HCT116 (cell line): Measurements from ENCODE around the gene TFF2. TPM values are rescaled to one million over a fixed set of nuclear protein-coding genes. Genes with fewer than 3 reads are reported as not detected.

Source experiments
- ATAC-seq: fragments of 200-7000 bp; cut with Tn5 transposase; 2 replicates; pipeline ENCODE4 v1.9.1; 2020; ENCODE audit warnings: mild to moderate bottlenecking, moderate library complexity
- BruUV-seq: library from RNA; stranded (reverse); fragments of 400-500 nt; replicated peaks from 2 replicates; lab custom pipeline; 2021; lab: Mats Ljungman, UMichigan
- CTCF ChIA-PET: fragments of 300-600 bp; sonication (Branson Sonifier 250); formaldehyde crosslinking; loops from one replicate; lab custom pipeline; 2021; ENCODE audit warnings: antibody characterized with exemption; lab: Charles Lee
- POLR2A ChIA-PET: fragments of 300-600, 350-600 bp; sonication (Branson Sonifier 250); formaldehyde crosslinking; loops from one replicate; lab custom pipeline; 2021; ENCODE audit warnings: antibody characterized with exemption; lab: Charles Lee
- RAD21 ChIA-PET, 2 experiments: fragments of 300-600 bp; sonication (Branson Sonifier 250); formaldehyde crosslinking; loops; one replicate each; lab custom pipeline; 2023; ENCODE audit warnings: low total read pairs in 2 of 2; ENCODE audit not compliant: uncharacterized antibody in 2 of 2, unreplicated experiment in 2 of 2, low non-redundant PET in 1 of 2; lab: Charles Lee
- DNase-seq: peaks from one replicate; pipeline ENCODE4 v3.0.0-alpha.2; 2010; ENCODE audit warnings: low read depth, low spot score
- H2AFZ ChIP-seq: fragments of 200-600 bp; shearing (Covaris generic), sonication (generic); 2 replicates; pipeline ENCODE4 v1.6.1; 2017; ENCODE audit warnings: low read depth, mixed run types, mixed read lengths, antibody characterized with exemption, low read length; ENCODE audit not compliant: poor library complexity, severe bottlenecking
- H3K27ac ChIP-seq: 2 replicates; pipeline ENCODE4 v1.5.1; 2012; ENCODE audit warnings: low read depth, low read length
- H3K27me3 ChIP-seq: fragments of 200-600 bp; sonication (generic); 2 replicates; pipeline ENCODE4 v1.6.1; 2016; ENCODE audit warnings: mixed run types, low read length, mixed read lengths; ENCODE audit not compliant: insufficient read depth
- H3K36me3 ChIP-seq, 2 experiments: fragments of 200-500 bp in 1 of 2; fragments of 200-600 bp in 1 of 2; sonication (Bioruptor generic) in 1 of 2; sonication (generic) in 1 of 2; 2 replicates each; pipeline versions ENCODE4 v1.5.1 to v1.6.1; 2014 to 2016; ENCODE audit warnings: low read length in 2 of 2, inconsistent platforms in 1 of 2, mixed read lengths in 1 of 2, mixed run types in 1 of 2; ENCODE audit not compliant: insufficient read depth in 2 of 2, control insufficient read depth in 1 of 2
- H3K4me1 ChIP-seq, 2 experiments: fragments of 200-600 bp in 1 of 2; sonication (generic) in 1 of 2; 2 replicates each; pipeline versions ENCODE4 v1.5.1 to v1.6.1; 2012 to 2017; ENCODE audit warnings: low read length in 2 of 2, inconsistent platforms in 1 of 2, mild to moderate bottlenecking in 1 of 2, mixed read lengths in 1 of 2, mixed run types in 1 of 2, moderate library complexity in 1 of 2; ENCODE audit not compliant: insufficient read depth in 2 of 2, control insufficient read depth in 1 of 2
- H3K4me2 ChIP-seq: fragments of 200-600 bp; sonication (generic); 2 replicates; pipeline ENCODE4 v1.6.1; 2017; ENCODE audit warnings: mixed run types, low read length, mixed read lengths
- H3K4me3 ChIP-seq, 2 experiments: fragments of 200-600 bp in 1 of 2; sonication (generic) in 1 of 2; replicated peaks in 1 of 2; 2 replicates each; pipeline ENCODE4 v1.5.1; 2011 to 2016; ENCODE audit warnings: low read length in 2 of 2, control low read depth in 1 of 2, low read depth in 1 of 2, mild to moderate bottlenecking in 1 of 2, mixed read lengths in 1 of 2, mixed run types in 1 of 2
- H3K79me2 ChIP-seq: fragments of 200-600 bp; sonication (generic); 2 replicates; pipeline ENCODE4 v1.6.1; 2017; ENCODE audit warnings: mild to moderate bottlenecking, mixed run types, low read length, moderate library complexity, mixed read lengths; ENCODE audit not compliant: insufficient read depth
- H3K9ac ChIP-seq: fragments of 200-600 bp; sonication (generic); 2 replicates; pipeline ENCODE4 v1.6.1; 2016; ENCODE audit warnings: low read length, mixed read lengths
- H3K9me2 ChIP-seq: fragments of 200-600 bp; sonication (generic), shearing (Covaris generic); 2 replicates; pipeline ENCODE4 v1.6.1; 2017; ENCODE audit warnings: mixed run types, mild to moderate bottlenecking, moderate library complexity; ENCODE audit not compliant: insufficient read depth
- H3K9me3 ChIP-seq, 2 experiments: fragments of 200-500 bp in 1 of 2; fragments of 200-600 bp in 1 of 2; sonication (Bioruptor generic) in 1 of 2; sonication (generic) in 1 of 2; 2 replicates each; pipeline ENCODE4 v1.6.1; 2014 to 2017; ENCODE audit warnings: low read length in 2 of 2, mixed read lengths in 2 of 2, inconsistent platforms in 1 of 2, low read depth in 1 of 2, mild to moderate bottlenecking in 1 of 2, mixed run types in 1 of 2, moderate library complexity in 1 of 2; ENCODE audit not compliant: control insufficient read depth in 1 of 2, insufficient read depth in 1 of 2
- H4K20me1 ChIP-seq: fragments of 200-600 bp; sonication (generic), shearing (Covaris generic); 2 replicates; pipeline ENCODE4 v1.6.1; 2017; ENCODE audit warnings: mixed run types, mild to moderate bottlenecking, moderate library complexity; ENCODE audit not compliant: insufficient read depth
- CTCF ChIP-seq, 3 experiments: fragments of 200-600 bp in 1 of 3; sonication (generic) in 1 of 3; IDR thresholded peaks in 2 of 3; conservative IDR thresholded peaks in 1 of 3; 2 replicates each; pipeline ENCODE4 v1.5.1; 2012 to 2017; ENCODE audit warnings: low read depth in 2 of 3, low read length in 2 of 3, antibody characterized with exemption in 1 of 3, borderline replicate concordance in 1 of 3, control low read depth in 1 of 3, mild to moderate bottlenecking in 1 of 3, mixed read lengths in 1 of 3, mixed run types in 1 of 3, moderate library complexity in 1 of 3; ENCODE audit not compliant: insufficient read depth in 1 of 3
- FOSL1 ChIP-seq: IDR thresholded peaks from 2 replicates; pipeline ENCODE4 v1.6.1; 2012; ENCODE audit warnings: low read depth
- POLR2A ChIP-seq: IDR thresholded peaks from 2 replicates; pipeline ENCODE4 v1.7.0; 2011; ENCODE audit warnings: borderline replicate concordance; ENCODE audit not compliant: insufficient read depth, insufficient read length; ENCODE audit errors: extremely low read depth
- POLR2AphosphoS5 ChIP-seq: IDR thresholded peaks from 2 replicates; pipeline ENCODE4 v1.6.1; 2011; ENCODE audit warnings: mild to moderate bottlenecking, low read depth, low read length, moderate library complexity
- RAD21 ChIP-seq: IDR thresholded peaks from 2 replicates; pipeline ENCODE4 v1.6.1; 2012; ENCODE audit warnings: low read depth, mild to moderate bottlenecking
- TCF7L2 ChIP-seq: IDR thresholded peaks from 2 replicates; pipeline ENCODE4 v1.7.0; 2011; ENCODE audit warnings: borderline replicate concordance, inconsistent platforms; ENCODE audit not compliant: insufficient read depth, insufficient read length; ENCODE audit errors: extremely low read depth
- YY1 ChIP-seq: IDR thresholded peaks from 2 replicates; pipeline ENCODE4 v1.6.1; 2011; ENCODE audit warnings: low read length, low read depth, moderate library complexity, mild to moderate bottlenecking; ENCODE audit not compliant: insufficient replicate concordance; ENCODE audit errors: extremely low read depth
- ZNF274 ChIP-seq: fragments of 200-500 bp; sonication (Bioruptor generic); IDR thresholded peaks from 2 replicates; pipeline ENCODE4 v1.6.1; 2014; ENCODE audit warnings: mild to moderate bottlenecking, low read depth, low read length, inconsistent platforms
- intact Hi-C: fragments of 100-400 bp; cut with micrococcal nuclease; formaldehyde crosslinking; loops from 2 replicates; pipeline ENCODE4 v1.10.0; 2022
- total RNA-seq: library from RNA; stranded (reverse); gene quantifications from one replicate; pipeline ENCODE4 v1.2.1, GENCODE V29; 2021; ENCODE audit not compliant: unreplicated experiment

The TFF2 gene
- total RNA-seq, 1 experiment from 2014 or later: not detected

GRCh38 chr21:42296501-42296900 lies 54.3 kb downstream of the TFF2 start:
- peaks cover 0 to 7% of the 10 kb centered on the region in 2 experiments; a peak in 1 of 4 replicates for H3K4me1 ChIP-seq
- 0 out of 2 replicates have a peak, but pooled peaks cover 9% of the 10 kb centered on the region for H3K27me3 ChIP-seq
- CTCF ChIA-PET: interaction anchor here (0.7 to 1.4 kb wide), 2 partner anchors 13 to 17 kb away, joined by 3 read pairs; no protein-coding TSS in a partner anchor
- DNase-seq (no peak), ATAC-seq (no peak)
- no peak overlapping the region for H3K9ac ChIP-seq
- POLR2A ChIA-PET: no interaction called here
- TF ChIP-seq CTCF (IDR thresholded peaks at IDR 0.05 in 2 of 3, conservative IDR thresholded peaks at IDR 0.05 in 1 of 3; ENCODE audit: borderline replicate concordance in 1 of 3, insufficient read depth in 1 of 3, low read depth in 2 of 3, low read length in 2 of 3): no peak
- no peak for TF ChIP-seq RAD21
- TF ChIP-seq FOSL1: no peak
- no peak for TF ChIP-seq ZNF274
- TF ChIP-seq TCF7L2: no peak
- TF ChIP-seq POLR2A: no peak
- TF ChIP-seq POLR2AphosphoS5: no peak
- no peak for TF ChIP-seq YY1
- no peak overlapping the region for H3K4me3 ChIP-seq
- intact Hi-C loops: no loop called here
- H3K4me2 ChIP-seq: no peak overlapping the region
- no peaks in the 10 kb centered on the region for H3K9me2 ChIP-seq
- no peaks in the 10 kb centered on the region; a peak in 1 of 4 replicates for H3K9me3 ChIP-seq
- H2AFZ ChIP-seq: no peak overlapping the region
- RAD21 ChIA-PET: interaction anchor here in 1 of 2 experiments (0.5 kb wide), 1 partner anchor 167 kb away, joined by 4 read pairs; no protein-coding TSS in a partner anchor
- H3K27ac ChIP-seq: no peak overlapping the region
- H4K20me1 ChIP-seq: no peaks in the 10 kb centered on the region
- no peaks in the 10 kb centered on the region for H3K79me2 ChIP-seq
- H3K36me3 ChIP-seq: no peaks in the 10 kb centered on the region
- BruUV-seq: no TSS peak

Other genes with a start within 250 kb of the TFF2 start
- 1.6 TPM for gene ABCG1, start 131.9 kb downstream of the TFF2 start, total RNA-seq
- 0.22 TPM for gene TFF3, start 35.6 kb downstream of the TFF2 start, total RNA-seq
- gene TFF1, start 15.5 kb upstream of the TFF2 start, total RNA-seq: 0.61 TPM
- not detected for gene TMPRSS3, start 45.1 kb upstream of the TFF2 start, total RNA-seq
- gene UBASH3A, start 52.9 kb upstream of the TFF2 start, total RNA-seq: 0.07 TPM
- 1.5 TPM for gene RSPH1, start 145.2 kb upstream of the TFF2 start, total RNA-seq
- 15.0 TPM for gene SLC37A1, start 162.9 kb upstream of the TFF2 start, total RNA-seq